ENCODE data around the gene ARHGEF37. TPM values are rescaled to one million over a fixed set of nuclear protein-coding genes. Genes with fewer than 3 reads are reported as not detected.
A peak's percentile ranks its signal among the peaks of the same experiment; 100 is the strongest.

Gene ARHGEF37
- polyA plus RNA-seq, 2 donors, result 10.6 to 11.6 TPM

DNA sequence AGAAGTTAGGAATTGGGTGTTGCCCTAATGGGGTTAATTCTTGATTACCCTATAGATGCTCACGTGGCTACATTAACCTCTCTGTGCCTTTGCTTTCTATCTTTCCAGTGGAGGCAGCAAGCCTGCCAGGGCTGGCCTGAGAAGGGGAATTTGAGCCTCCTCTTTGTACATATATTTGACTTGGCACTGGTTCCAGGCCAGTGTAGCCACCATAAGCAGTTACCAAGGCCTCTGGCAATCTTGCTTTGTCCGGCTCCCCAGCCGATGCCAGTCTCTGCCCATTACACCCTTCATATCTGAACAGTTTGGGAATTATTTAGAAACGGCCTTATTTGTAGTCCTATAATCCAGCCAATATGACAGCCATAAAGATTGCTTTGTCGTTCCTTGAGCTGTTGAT lies 90.2 kb downstream of the ARHGEF37 start:
- Histone ChIP-seq H3K9me3 (ENCODE audit: control insufficient read depth in 2 of 2, insufficient read depth in 1 of 2, low read depth in 1 of 2, low read length in 1 of 2) (no peaks in the 10 kb centered on the region), H3K4me1 (ENCODE audit: control insufficient read depth in 2 of 2, insufficient read depth in 2 of 2, low read length in 1 of 2) (peaks cover 0 to 14% of the 10 kb centered on the region in 2 donors), H3K4me3 (ENCODE audit: low read depth in 1 of 2, low read length in 2 of 2) (no peak overlapping the region), H3K36me3 (ENCODE audit: control insufficient read depth in 2 of 2, insufficient read depth in 2 of 2, low read length in 1 of 2) (no peaks in the 10 kb centered on the region), H3K27ac (ENCODE audit: low read depth in 2 of 2, low read length in 1 of 2) (peak overlapping the region; percentile 70 to 82), H3K27me3 (ENCODE audit: control insufficient read depth in 1 of 2, insufficient read depth in 2 of 2, low read length in 2 of 2) (no peaks in the 10 kb centered on the region)
- 43 to 54% methylated on average over 5 of the region's 5 CpGs for WGBS, 2 donors

DNA sequence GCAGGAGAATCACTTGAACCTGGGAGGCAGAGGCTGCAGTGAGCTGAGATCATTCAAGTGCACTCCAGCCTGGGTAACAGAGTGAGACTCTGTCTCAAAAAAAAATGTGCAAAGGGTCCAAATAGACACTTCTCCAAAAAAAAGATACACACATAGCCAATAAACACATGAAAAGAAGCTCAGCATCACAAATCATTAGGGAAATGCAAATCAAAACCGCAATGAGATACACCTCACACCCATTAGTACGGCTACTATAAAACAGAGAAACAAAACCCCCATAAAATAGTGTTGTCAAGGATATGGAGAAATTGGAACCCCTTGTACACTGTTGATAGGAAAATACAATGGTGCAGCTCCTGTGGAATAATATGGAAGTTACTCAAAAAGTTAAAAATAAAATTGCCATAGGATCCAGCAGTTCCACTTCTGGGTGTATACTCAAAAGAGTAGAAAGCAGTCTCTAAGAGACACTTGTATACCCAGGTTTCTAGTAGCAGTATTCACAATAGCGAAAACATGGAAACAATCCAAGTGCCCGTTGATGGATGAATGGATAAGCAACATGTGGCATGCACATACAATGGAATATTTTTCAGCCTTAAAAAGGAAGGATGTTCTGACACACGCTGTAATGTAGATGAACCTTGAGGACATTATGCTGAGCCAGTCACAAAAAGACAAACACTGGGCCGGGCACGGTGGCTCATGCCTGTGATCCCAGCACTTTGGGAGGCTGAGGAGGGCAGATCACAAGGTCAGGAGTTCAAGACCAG lies 91.6 kb downstream of the ARHGEF37 start:
- H3K9me3 ChIP-seq (ENCODE audit: control insufficient read depth in 2 of 2, insufficient read depth in 1 of 2, low read depth in 1 of 2, low read length in 1 of 2), result no peaks in the 10 kb centered on the region
- H3K27me3 ChIP-seq (ENCODE audit: control insufficient read depth in 1 of 2, insufficient read depth in 2 of 2, low read length in 2 of 2), result no peaks in the 10 kb centered on the region
- no peak overlapping the region for H3K27ac ChIP-seq (ENCODE audit: low read depth in 2 of 2, low read length in 1 of 2)
- WGBS, 2 donors, result 54 to 67% methylated on average over 7 of the region's 7 CpGs
- H3K4me1 ChIP-seq (ENCODE audit: control insufficient read depth in 2 of 2, insufficient read depth in 2 of 2, low read length in 1 of 2), result peaks cover 0 to 14% of the 10 kb centered on the region in 2 donors
- H3K4me3 ChIP-seq (ENCODE audit: low read depth in 1 of 2, low read length in 2 of 2), result no peak overlapping the region
- H3K36me3 ChIP-seq (ENCODE audit: control insufficient read depth in 2 of 2, insufficient read depth in 2 of 2, low read length in 1 of 2), result no peaks in the 10 kb centered on the region

DNA sequence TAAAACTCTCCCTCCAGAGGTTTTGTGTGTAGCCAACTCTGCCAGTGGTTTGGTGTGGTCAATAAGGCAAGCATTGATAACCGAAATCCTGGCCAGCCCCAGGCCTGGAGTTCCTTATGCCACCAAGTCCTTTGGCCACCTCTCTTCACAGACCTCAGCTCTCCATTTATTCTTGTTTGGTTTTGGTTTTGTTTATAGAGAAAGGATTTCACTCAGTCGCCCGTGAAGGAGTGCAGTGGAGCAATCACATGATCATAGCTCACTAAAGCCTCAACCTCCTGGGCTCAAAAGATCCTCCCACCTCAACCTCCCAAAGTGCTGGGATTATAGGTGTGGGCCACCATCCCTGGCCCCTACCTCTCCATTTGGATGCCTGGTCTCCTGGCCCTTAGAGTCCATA lies 93.4 kb downstream of the ARHGEF37 start:
- no peak overlapping the region for H3K27ac ChIP-seq (ENCODE audit: low read depth in 2 of 2, low read length in 1 of 2)
- no peak overlapping the region for H3K4me3 ChIP-seq (ENCODE audit: low read depth in 1 of 2, low read length in 2 of 2)
- 35 to 42% methylated on average over 3 of the region's 3 CpGs for WGBS, 2 donors
- H3K4me1 ChIP-seq (ENCODE audit: control insufficient read depth in 2 of 2, insufficient read depth in 2 of 2, low read length in 1 of 2), result peaks cover 0 to 14% of the 10 kb centered on the region in 2 donors
- no peaks in the 10 kb centered on the region for H3K36me3 ChIP-seq (ENCODE audit: control insufficient read depth in 2 of 2, insufficient read depth in 2 of 2, low read length in 1 of 2)
- H3K9me3 ChIP-seq (ENCODE audit: control insufficient read depth in 2 of 2, insufficient read depth in 1 of 2, low read depth in 1 of 2, low read length in 1 of 2), result no peaks in the 10 kb centered on the region
- H3K27me3 ChIP-seq (ENCODE audit: control insufficient read depth in 1 of 2, insufficient read depth in 2 of 2, low read length in 2 of 2), result no peaks in the 10 kb centered on the region

DNA sequence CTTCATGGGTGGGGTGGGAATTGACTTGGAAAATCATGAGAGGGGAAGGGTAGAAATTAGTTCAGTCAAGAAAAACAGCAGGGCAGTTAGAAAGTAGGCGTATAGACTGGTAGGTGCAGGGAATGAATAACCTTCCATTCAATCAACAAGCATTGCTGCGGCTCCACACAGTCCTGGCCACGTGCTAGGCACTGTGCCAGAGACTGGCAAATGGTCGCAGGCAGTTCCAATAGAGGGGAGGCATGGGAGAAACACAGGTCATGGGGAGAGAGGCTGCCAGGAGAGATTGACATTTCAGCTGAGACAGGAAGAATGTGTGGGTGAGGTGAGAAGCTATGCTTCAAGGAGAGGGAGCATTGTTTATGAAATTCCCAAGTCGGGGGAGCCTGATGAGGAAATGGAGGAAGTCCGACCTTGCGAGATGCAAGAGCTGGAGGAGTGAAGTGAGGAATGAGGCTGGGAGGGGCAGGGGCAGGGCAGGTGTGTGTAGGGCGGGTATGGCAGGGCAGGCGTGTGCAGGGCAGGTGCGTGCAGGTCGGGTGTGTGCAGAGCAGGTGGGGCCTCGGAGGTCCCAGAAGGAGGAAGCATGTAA lies 94.4 kb downstream of the ARHGEF37 start:
- WGBS, 2 donors, result 38 to 43% methylated on average over 12 of the region's 12 CpGs
- H3K27me3 ChIP-seq (ENCODE audit: control insufficient read depth in 1 of 2, insufficient read depth in 2 of 2, low read length in 2 of 2), result no peaks in the 10 kb centered on the region
- no peaks in the 10 kb centered on the region for H3K9me3 ChIP-seq (ENCODE audit: control insufficient read depth in 2 of 2, insufficient read depth in 1 of 2, low read depth in 1 of 2, low read length in 1 of 2)
- peak overlapping the region; percentile 67 to 76 for H3K27ac ChIP-seq (ENCODE audit: low read depth in 2 of 2, low read length in 1 of 2)
- peaks cover 0 to 14% of the 10 kb centered on the region in 2 donors for H3K4me1 ChIP-seq (ENCODE audit: control insufficient read depth in 2 of 2, insufficient read depth in 2 of 2, low read length in 1 of 2)
- H3K4me3 ChIP-seq (ENCODE audit: low read depth in 1 of 2, low read length in 2 of 2), result no peak overlapping the region
- H3K36me3 ChIP-seq (ENCODE audit: control insufficient read depth in 2 of 2, insufficient read depth in 2 of 2, low read length in 1 of 2), result no peaks in the 10 kb centered on the region

DNA sequence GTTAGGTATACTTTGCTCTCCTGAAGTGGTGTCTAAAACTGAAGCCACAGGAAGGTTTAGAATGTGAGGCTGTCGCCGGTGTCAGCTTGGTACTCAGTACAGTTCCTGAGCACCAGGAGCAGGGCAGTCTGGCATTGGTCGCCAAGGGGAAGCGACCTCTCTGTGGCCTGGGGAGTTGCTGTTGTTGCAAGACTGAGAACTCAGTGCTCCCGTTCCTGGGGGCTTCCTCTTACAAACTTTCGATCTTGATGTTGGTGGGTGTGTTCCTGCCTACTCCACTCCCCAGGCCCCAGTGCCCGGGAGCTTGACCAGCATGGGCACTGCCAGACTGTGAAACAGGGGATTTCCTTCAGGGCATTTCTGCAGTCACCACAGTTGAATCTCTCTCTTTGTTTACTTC lies 96.4 kb downstream of the ARHGEF37 start:
- Histone ChIP-seq H3K27ac (ENCODE audit: low read depth in 2 of 2, low read length in 1 of 2) (no peak overlapping the region), H3K9me3 (ENCODE audit: control insufficient read depth in 2 of 2, insufficient read depth in 1 of 2, low read depth in 1 of 2, low read length in 1 of 2) (no peaks in the 10 kb centered on the region), H3K27me3 (ENCODE audit: control insufficient read depth in 1 of 2, insufficient read depth in 2 of 2, low read length in 2 of 2) (no peaks in the 10 kb centered on the region), H3K4me3 (ENCODE audit: low read depth in 1 of 2, low read length in 2 of 2) (no peak overlapping the region), H3K4me1 (ENCODE audit: control insufficient read depth in 2 of 2, insufficient read depth in 2 of 2, low read length in 1 of 2) (peaks cover 0 to 14% of the 10 kb centered on the region in 2 donors), H3K36me3 (ENCODE audit: control insufficient read depth in 2 of 2, insufficient read depth in 2 of 2, low read length in 1 of 2) (no peaks in the 10 kb centered on the region)
- WGBS, 2 donors, result 80 to 83% methylated on average over 7 of the region's 7 CpGs

DNA sequence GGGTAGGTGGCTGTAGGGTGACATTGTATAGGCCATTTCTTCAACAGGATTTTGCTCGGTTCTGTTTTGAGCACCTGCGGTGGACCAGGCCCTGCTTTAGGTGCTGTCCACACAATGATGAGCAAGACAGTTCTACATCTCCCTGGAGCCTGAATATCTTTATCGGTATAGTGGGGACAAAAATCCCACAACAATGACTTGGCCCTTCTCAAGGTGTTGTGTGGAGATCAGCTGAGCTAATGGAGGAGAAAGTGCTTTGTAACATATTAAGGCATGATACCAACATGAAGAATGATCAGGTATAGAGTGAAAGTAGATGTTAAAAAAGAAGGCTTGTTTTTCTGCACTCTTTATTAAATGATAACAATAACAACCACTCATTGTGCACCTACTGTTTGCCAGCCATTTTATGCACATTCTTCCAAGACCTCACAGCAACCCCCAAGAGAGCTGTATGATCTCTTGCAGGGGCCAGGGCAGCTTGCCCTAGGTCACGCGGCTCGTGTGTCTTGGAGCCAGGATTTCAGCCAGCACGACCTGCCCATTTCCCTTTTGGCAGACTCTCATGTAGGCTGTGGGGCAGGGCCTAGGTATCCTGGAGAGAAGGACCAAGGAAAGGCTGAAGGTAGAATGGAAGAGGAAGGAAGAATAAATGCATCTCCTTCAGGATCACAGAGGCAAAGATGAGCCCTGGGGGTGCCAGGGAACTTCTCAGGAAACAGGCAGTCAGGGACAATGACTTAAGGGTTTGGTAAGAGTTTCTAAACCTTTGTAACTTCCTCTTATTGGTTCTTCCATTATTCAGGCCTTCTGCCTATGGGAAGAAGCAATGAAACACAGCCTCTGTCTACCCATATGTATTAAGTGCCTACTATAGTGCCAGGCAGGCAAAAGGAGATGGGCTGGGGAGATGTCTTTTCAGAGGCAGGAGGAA lies 98.8 kb downstream of the ARHGEF37 start:
- WGBS, 2 donors, result 61 to 65% methylated on average over 7 of the region's 7 CpGs
- H3K27ac ChIP-seq (ENCODE audit: low read depth in 2 of 2, low read length in 1 of 2), result no peak overlapping the region
- H3K4me3 ChIP-seq (ENCODE audit: low read depth in 1 of 2, low read length in 2 of 2), result no peak overlapping the region
- no peaks in the 10 kb centered on the region for H3K27me3 ChIP-seq (ENCODE audit: control insufficient read depth in 1 of 2, insufficient read depth in 2 of 2, low read length in 2 of 2)
- peaks cover 0 to 10% of the 10 kb centered on the region in 2 donors for H3K4me1 ChIP-seq (ENCODE audit: control insufficient read depth in 2 of 2, insufficient read depth in 2 of 2, low read length in 1 of 2)
- no peaks in the 10 kb centered on the region for H3K36me3 ChIP-seq (ENCODE audit: control insufficient read depth in 2 of 2, insufficient read depth in 2 of 2, low read length in 1 of 2)
- no peaks in the 10 kb centered on the region for H3K9me3 ChIP-seq (ENCODE audit: control insufficient read depth in 2 of 2, insufficient read depth in 1 of 2, low read depth in 1 of 2, low read length in 1 of 2)

DNA sequence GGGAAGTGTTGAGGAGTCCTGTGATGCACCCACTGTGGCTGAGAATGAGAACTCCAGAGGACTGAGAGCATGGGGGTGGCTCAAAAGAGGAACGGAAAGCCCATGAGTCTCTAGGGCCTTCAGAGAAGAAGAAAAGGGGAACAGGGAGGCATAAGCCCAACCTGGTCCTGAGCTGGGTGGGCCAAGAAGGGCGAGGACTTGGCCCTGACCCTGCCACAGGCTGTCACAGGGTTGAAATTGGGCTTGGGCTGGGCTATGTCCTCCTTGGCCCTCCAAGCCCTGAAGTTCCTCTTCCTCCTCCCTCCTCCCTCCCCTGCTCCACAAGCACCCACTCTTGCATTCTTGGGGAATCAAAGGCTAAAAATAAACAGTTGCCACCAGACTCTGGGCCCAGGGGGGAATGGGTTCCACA lies 99.5 kb downstream of the ARHGEF37 start:
- H3K27me3 ChIP-seq (ENCODE audit: control insufficient read depth in 1 of 2, insufficient read depth in 2 of 2, low read length in 2 of 2), result no peaks in the 10 kb centered on the region
- H3K36me3 ChIP-seq (ENCODE audit: control insufficient read depth in 2 of 2, insufficient read depth in 2 of 2, low read length in 1 of 2), result no peaks in the 10 kb centered on the region
- H3K4me1 ChIP-seq (ENCODE audit: control insufficient read depth in 2 of 2, insufficient read depth in 2 of 2, low read length in 1 of 2), result peaks cover 0 to 5% of the 10 kb centered on the region in 2 donors
- WGBS, 2 donors, result 76 to 86% methylated on average over 2 of the region's 2 CpGs
- H3K4me3 ChIP-seq (ENCODE audit: low read depth in 1 of 2, low read length in 2 of 2), result no peak overlapping the region
- H3K27ac ChIP-seq (ENCODE audit: low read depth in 2 of 2, low read length in 1 of 2), result no peak overlapping the region
- H3K9me3 ChIP-seq (ENCODE audit: control insufficient read depth in 2 of 2, insufficient read depth in 1 of 2, low read depth in 1 of 2, low read length in 1 of 2), result no peaks in the 10 kb centered on the region

DNA sequence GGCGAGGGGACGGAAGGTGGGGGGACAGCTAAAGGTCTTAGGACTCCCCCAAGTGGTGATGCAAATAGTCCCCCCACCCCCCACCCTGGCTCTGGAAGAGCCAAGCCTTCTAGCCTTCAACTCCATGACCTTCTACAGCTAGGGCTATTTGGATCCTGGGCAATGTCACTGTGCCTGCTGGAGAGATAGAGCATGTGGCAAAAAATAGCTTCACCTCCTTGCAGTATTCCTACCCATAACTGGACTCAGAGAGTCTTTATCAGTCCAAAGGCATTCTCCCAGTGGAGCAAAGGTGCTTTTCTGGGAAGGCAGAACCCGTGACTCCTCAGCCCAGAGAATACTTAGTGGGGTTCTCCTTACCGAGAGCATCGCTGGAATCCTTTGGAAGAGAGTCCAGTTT lies 100.0 kb downstream of the ARHGEF37 start:
- no peak overlapping the region for H3K27ac ChIP-seq (ENCODE audit: low read depth in 2 of 2, low read length in 1 of 2)
- no peaks in the 10 kb centered on the region for H3K9me3 ChIP-seq (ENCODE audit: control insufficient read depth in 2 of 2, insufficient read depth in 1 of 2, low read depth in 1 of 2, low read length in 1 of 2)
- H3K27me3 ChIP-seq (ENCODE audit: control insufficient read depth in 1 of 2, insufficient read depth in 2 of 2, low read length in 2 of 2), result no peaks in the 10 kb centered on the region
- WGBS, 2 donors, result 88 to 96% methylated on average over 5 of the region's 5 CpGs
- H3K4me3 ChIP-seq (ENCODE audit: low read depth in 1 of 2, low read length in 2 of 2), result no peak overlapping the region
- no peaks in the 10 kb centered on the region for H3K36me3 ChIP-seq (ENCODE audit: control insufficient read depth in 2 of 2, insufficient read depth in 2 of 2, low read length in 1 of 2)
- peaks cover 0 to under 1% of the 10 kb centered on the region in 2 donors for H3K4me1 ChIP-seq (ENCODE audit: control insufficient read depth in 2 of 2, insufficient read depth in 2 of 2, low read length in 1 of 2)

DNA sequence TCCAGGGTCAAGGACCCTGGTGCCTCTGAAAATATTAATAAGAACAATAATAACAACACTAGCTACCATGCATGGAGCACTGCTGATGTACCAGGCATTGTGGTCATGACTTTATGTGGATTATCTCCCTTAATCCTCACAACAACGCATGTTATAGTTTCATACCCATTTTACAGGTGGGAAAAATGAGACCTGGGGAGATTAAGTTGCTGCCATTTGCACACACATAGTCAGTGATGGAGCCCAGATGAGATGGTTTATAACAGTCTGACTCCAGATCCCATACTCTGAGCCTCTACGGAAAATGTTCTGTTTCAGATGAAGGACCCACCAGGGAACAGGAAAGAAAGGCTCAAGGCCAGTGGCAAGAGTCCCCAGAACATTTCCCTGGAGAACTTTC lies 100.6 kb downstream of the ARHGEF37 start:
- WGBS, 2 donors, result 96 to 97% methylated on average over 2 of the region's 2 CpGs
- Histone ChIP-seq H3K36me3 (ENCODE audit: control insufficient read depth in 2 of 2, insufficient read depth in 2 of 2, low read length in 1 of 2) (no peaks in the 10 kb centered on the region), H3K9me3 (ENCODE audit: control insufficient read depth in 2 of 2, insufficient read depth in 1 of 2, low read depth in 1 of 2, low read length in 1 of 2) (no peaks in the 10 kb centered on the region), H3K27ac (ENCODE audit: low read depth in 2 of 2, low read length in 1 of 2) (no peak overlapping the region), H3K4me1 (ENCODE audit: control insufficient read depth in 2 of 2, insufficient read depth in 2 of 2, low read length in 1 of 2) (no peaks in the 10 kb centered on the region), H3K27me3 (ENCODE audit: control insufficient read depth in 1 of 2, insufficient read depth in 2 of 2, low read length in 2 of 2) (no peaks in the 10 kb centered on the region), H3K4me3 (ENCODE audit: low read depth in 1 of 2, low read length in 2 of 2) (no peak overlapping the region)
